IPS-NIHi11 (cell line): ENCODE results near the gene DISC1.
"Not testable (repeated sequence)": the region's sequence is repeated elsewhere in the genome, so short reads cannot be mapped to it uniquely, and the experiment has no call there.

ENCODE experiments used
- DNase-seq: peaks from one replicate; pipeline ENCODE4 v3.0.0; 2012; ENCODE audit warnings: mixed read lengths, low spot score

Gene DISC1

GRCh38 chr1:231606712-231607111 lies 19.9 kb upstream of the DISC1 start:
- no peak for DNase-seq

GRCh38 chr1:231610388-231610787 lies 16.2 kb upstream of the DISC1 start:
- no peak for DNase-seq

- DNase-seq = no peak
Observed at GRCh38 chr1:231611111-231611510, 15.5 kb upstream of the DISC1 start.

GRCh38 chr1:231611851-231612250 lies 14.7 kb upstream of the DISC1 start:
- DNase-seq = no peak

- DNase-seq = no peak
Observed at GRCh38 chr1:231612393-231613089, 14.0 kb upstream of the DISC1 start.

- DNase-seq = no peak
Observed at GRCh38 chr1:231613419-231614349, 12.9 kb upstream of the DISC1 start.

- no peak for DNase-seq
Observed at GRCh38 chr1:231616667-231617066, 9.9 kb upstream of the DISC1 start.

GRCh38 chr1:231618609-231619256 lies 7.9 kb upstream of the DISC1 start:
- no peak for DNase-seq

- no peak for DNase-seq
Observed at GRCh38 chr1:231619257-231619634, 7.3 kb upstream of the DISC1 start.

- not testable (repeated sequence) for DNase-seq
Observed at GRCh38 chr1:231625042-231625441, 1.5 kb upstream of the DISC1 start.

GRCh38 chr1:231625975-231626534 lies 535 bp upstream of the DISC1 start:
- no peak for DNase-seq

- peak; percentile 82 for DNase-seq
Observed at GRCh38 chr1:231626951-231627614, 493 bp downstream of the DISC1 start.

GRCh38 chr1:231628207-231628876 lies 1.8 kb downstream of the DISC1 start:
- DNase-seq = no peak

- DNase-seq = no peak
Observed at GRCh38 chr1:231629132-231629531, 2.5 kb downstream of the DISC1 start.

- no peak for DNase-seq
Observed at GRCh38 chr1:231630558-231631205, 4.1 kb downstream of the DISC1 start.

- no peak for DNase-seq
Observed at GRCh38 chr1:231631717-231632116, 5.1 kb downstream of the DISC1 start.

- DNase-seq = no peak
Observed at GRCh38 chr1:231632119-231632518, 5.5 kb downstream of the DISC1 start.

- DNase-seq = no peak
Observed at GRCh38 chr1:231634323-231635013, 7.9 kb downstream of the DISC1 start.

GRCh38 chr1:231636157-231636556 lies 9.6 kb downstream of the DISC1 start:
- no peak for DNase-seq

GRCh38 chr1:231636922-231637321 lies 10.3 kb downstream of the DISC1 start:
- not testable (repeated sequence) for DNase-seq
